WTC11 (cell line): ENCODE results near the gene ABHD10. TPM values are rescaled to one million over a fixed set of nuclear protein-coding genes. Genes with fewer than 3 reads are reported as not detected.

Experiments used
- ATAC-seq: fragments of 200-7000 bp; cut with Tn5 transposase; 2 replicates; pipeline ENCODE4 v1.10.0; 2021; ENCODE audit warnings: mild to moderate bottlenecking, moderate library complexity
- CTCF ChIA-PET: fragments of 300-600 bp; sonication (Branson Sonifier 250); formaldehyde crosslinking; loops from one replicate; lab custom pipeline; 2021; ENCODE audit warnings: antibody characterized with exemption; lab: Charles Lee
- POLR2A ChIA-PET: fragments of 350-600 bp; sonication (Branson Sonifier 250); formaldehyde crosslinking; loops from one replicate; lab custom pipeline; 2021; ENCODE audit warnings: antibody characterized with exemption; lab: Charles Lee
- DNase-seq: peaks from one replicate; pipeline ENCODE4 v3.0.0; 2021; ENCODE audit warnings: low spot score
- H3K27ac Mint-ChIP-seq: 2 replicates; pipeline ENCODE4 v1.8.0; 2021; ENCODE audit warnings: mixed read lengths
- H3K27me3 Mint-ChIP-seq: 2 replicates; pipeline ENCODE4 v1.8.0; 2021; ENCODE audit warnings: low read depth, mild to moderate bottlenecking, moderate library complexity, mixed read lengths
- H3K36me3 Mint-ChIP-seq: 2 replicates; pipeline ENCODE4 v1.8.0; 2021; ENCODE audit warnings: mixed read lengths
- H3K4me1 Mint-ChIP-seq: 2 replicates; pipeline ENCODE4 v1.8.0; 2022; ENCODE audit warnings: mixed read lengths
- H3K4me3 Mint-ChIP-seq: 2 replicates; pipeline ENCODE4 v1.8.0; 2021; ENCODE audit warnings: mild to moderate bottlenecking, moderate library complexity, mixed read lengths
- H3K9me3 Mint-ChIP-seq: 2 replicates; pipeline ENCODE4 v1.8.0; 2021; ENCODE audit warnings: mixed read lengths
- ATF3 ChIP-seq: sonication (generic); formaldehyde crosslinking; conservative IDR thresholded peaks from 2 replicates; pipeline ENCODE4 v1.8.1; 2022; ENCODE audit warnings: mild to moderate bottlenecking, missing genetic modification reagents
- CBFB ChIP-seq: sonication (generic); formaldehyde crosslinking; IDR thresholded peaks from 2 replicates; pipeline ENCODE4 v1.8.1; 2022; ENCODE audit warnings: mild to moderate bottlenecking, low read depth, missing genetic modification reagents
- ELF4 ChIP-seq: sonication (generic); formaldehyde crosslinking; IDR thresholded peaks from 2 replicates; pipeline ENCODE4 v1.8.1; 2022; ENCODE audit warnings: low read depth, mild to moderate bottlenecking, moderate library complexity, missing genetic modification reagents
- ETV6 ChIP-seq: sonication (generic); formaldehyde crosslinking; IDR thresholded peaks from 2 replicates; pipeline ENCODE4 v1.8.1; 2022; ENCODE audit warnings: mild to moderate bottlenecking, missing genetic modification reagents
- GABPB1 ChIP-seq: sonication (generic); formaldehyde crosslinking; IDR thresholded peaks from 2 replicates; pipeline ENCODE4 v1.8.1; 2023; ENCODE audit warnings: mild to moderate bottlenecking, missing genetic modification reagents
- HMGXB4 ChIP-seq: sonication (generic); formaldehyde crosslinking; IDR thresholded peaks from 2 replicates; pipeline ENCODE4 v1.8.1; 2023; ENCODE audit warnings: mild to moderate bottlenecking, moderate library complexity, missing genetic modification reagents
- IRF1 ChIP-seq: sonication (generic); formaldehyde crosslinking; IDR thresholded peaks from 2 replicates; pipeline ENCODE4 v1.8.0; 2023; ENCODE audit warnings: missing genetic modification reagents
- JUN ChIP-seq: sonication (generic); formaldehyde crosslinking; IDR thresholded peaks from 2 replicates; pipeline ENCODE4 v1.8.0; 2023; ENCODE audit warnings: mild to moderate bottlenecking, missing genetic modification reagents
- KAT7 ChIP-seq: sonication (generic); formaldehyde crosslinking; IDR thresholded peaks from 2 replicates; pipeline ENCODE4 v1.8.1; 2023; ENCODE audit warnings: missing genetic modification reagents, mild to moderate bottlenecking, borderline replicate concordance
- NFE2L1 ChIP-seq: sonication (generic); formaldehyde crosslinking; IDR thresholded peaks from 2 replicates; pipeline ENCODE4 v1.8.1; 2023; ENCODE audit warnings: missing genetic modification reagents
- RORB ChIP-seq: fragments of 250-450 bp; sonication (Bioruptor Pico); IDR thresholded peaks from 2 replicates; pipeline ENCODE4 v1.9.0; 2021; ENCODE audit warnings: mild to moderate bottlenecking
- SOX15 ChIP-seq: fragments of 250-450 bp; sonication (Bioruptor Pico); IDR thresholded peaks from 2 replicates; pipeline ENCODE4 v1.9.0; 2021; ENCODE audit warnings: mild to moderate bottlenecking
- TEAD4 ChIP-seq: sonication (generic); formaldehyde crosslinking; IDR thresholded peaks from 2 replicates; pipeline ENCODE4 v1.8.0; 2022; ENCODE audit warnings: mild to moderate bottlenecking, missing genetic modification reagents
- ZNF263 ChIP-seq: sonication (generic); formaldehyde crosslinking; IDR thresholded peaks from 2 replicates; pipeline ENCODE4 v1.8.1; 2022; ENCODE audit warnings: low read depth, mild to moderate bottlenecking, moderate library complexity, missing genetic modification reagents
- total RNA-seq: library from RNA; stranded (reverse); gene quantifications from 3 replicates; pipeline ENCODE4 v1.2.3, GENCODE V29; 2021
- TF ChIP-seq, protein P1 (sequence below): sonication (generic); formaldehyde crosslinking; IDR thresholded peaks from 2 replicates; pipeline ENCODE4 v1.8.1; 2023; ENCODE audit warnings: mild to moderate bottlenecking, missing genetic modification reagents
- TF ChIP-seq, protein P2 (sequence below): fragments of 250-450 bp; sonication (Bioruptor Pico); IDR thresholded peaks from 2 replicates; pipeline ENCODE4 v2.1.2; 2022; ENCODE audit warnings: mild to moderate bottlenecking, moderate library complexity
- TF ChIP-seq, protein P3 (sequence below): sonication (generic); formaldehyde crosslinking; IDR thresholded peaks from 2 replicates; pipeline ENCODE4 v1.8.1; 2023; ENCODE audit warnings: mild to moderate bottlenecking, missing genetic modification reagents
- TF ChIP-seq, protein P4 (sequence below): sonication (generic); formaldehyde crosslinking; IDR thresholded peaks from 2 replicates; pipeline ENCODE4 v1.8.0; 2022; ENCODE audit warnings: mild to moderate bottlenecking, missing genetic modification reagents

ABHD10 gene
- total RNA-seq, 1 experiment from 2014 or later = 27.6 TPM

- Mint-ChIP-seq H3K4me1 (no peaks in the 10 kb centered on the region), H3K36me3 (peaks cover 3% of the 10 kb centered on the region; the same call in 1 of the 2 replicates), H3K27me3 (peaks cover 18% of the 10 kb centered on the region), H3K4me3 (no peak overlapping the region), H3K9me3 (no peaks in the 10 kb centered on the region), H3K27ac (no peak overlapping the region)
- CTCF ChIA-PET = interaction anchor here (0.7 to 1.8 kb wide), 3 partner anchors 8 to 292 kb away, joined by 3 to 5 read pairs (median 3); no protein-coding TSS in a partner anchor
- DNase-seq (no peak), ATAC-seq (no peak)
- POLR2A ChIA-PET = interaction anchor here (2.0 kb wide), 1 partner anchor 8 kb away, joined by 7 read pairs; the partner anchor contains the start of gene TAGLN3
- TF ChIP-seq ELF4 (no peak), ZNF263 (CRISPR knock-in tag) (no peak), TEAD4 (CRISPR knock-in tag) (no peak), RORB (no peak)
Measured at GRCh38 chr3:112007633-112008032, 28.8 kb downstream of the ABHD10 start.

DNA sequence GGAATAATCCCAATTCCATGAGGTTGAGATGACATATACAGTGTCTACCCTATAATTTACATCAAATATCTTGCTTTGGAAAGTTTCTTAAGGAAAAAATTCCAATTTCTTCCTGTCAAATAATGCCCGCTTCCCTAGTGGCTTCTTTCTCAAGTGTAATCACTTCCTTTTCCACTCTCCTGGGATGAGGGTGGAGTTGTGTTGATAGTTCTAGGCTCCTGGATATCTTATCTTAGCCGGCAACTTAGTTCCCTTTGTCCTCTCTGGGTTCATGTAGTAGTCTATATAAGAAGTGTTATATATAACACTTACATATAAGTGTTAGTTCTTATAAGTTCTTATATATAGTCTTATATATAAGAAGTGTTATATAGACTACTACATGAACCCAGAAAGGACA is 30.8 kb downstream of the ABHD10 start:
- H3K27me3 Mint-ChIP-seq = no peaks in the 10 kb centered on the region

DNA sequence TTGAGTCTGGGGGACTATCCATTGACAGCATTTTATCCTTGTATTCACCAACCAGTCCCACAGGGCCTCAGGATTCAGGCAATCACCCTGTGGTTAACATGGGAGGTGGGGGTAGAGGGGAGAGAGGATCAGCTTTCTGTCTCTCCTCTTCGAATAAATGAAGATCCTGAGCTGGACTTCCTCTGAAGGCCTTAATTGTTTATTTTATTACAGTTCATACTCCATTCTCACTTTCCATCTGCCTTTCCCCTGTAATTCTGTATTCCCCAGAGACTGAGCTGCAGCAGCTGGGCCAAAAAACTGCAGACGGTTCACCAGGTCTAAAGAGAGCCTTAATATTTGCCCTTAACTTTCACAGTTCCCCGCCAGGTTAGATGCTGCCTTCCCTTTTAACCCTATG is 31.8 kb downstream of the ABHD10 start:
- POLR2A ChIA-PET = no interaction called here
- Mint-ChIP-seq H3K9me3 (no peaks in the 10 kb centered on the region), H3K36me3 (no peaks in the 10 kb centered on the region), H3K27ac (no peak overlapping the region), H3K4me3 (no peak overlapping the region), H3K27me3 (no peaks in the 10 kb centered on the region), H3K4me1 (peaks cover 9% of the 10 kb centered on the region; the same call in 1 of the 2 replicates)
- DNase-seq (no peak), ATAC-seq (no peak)
- TF ChIP-seq GABPB1 (CRISPR knock-in tag) (no peak), IRF1 (CRISPR knock-in tag) (no peak), CBFB (CRISPR knock-in tag) (no peak), ATF3 (CRISPR knock-in tag) (no peak), SOX15 (CRISPR knock-in tag) (no peak), JUN (CRISPR knock-in tag) (no peak), ETV6 (CRISPR knock-in tag) (no peak), NFE2L1 (CRISPR knock-in tag) (no peak), KAT7 (CRISPR knock-in tag) (no peak)
- TF ChIP-seq, protein P1, sequence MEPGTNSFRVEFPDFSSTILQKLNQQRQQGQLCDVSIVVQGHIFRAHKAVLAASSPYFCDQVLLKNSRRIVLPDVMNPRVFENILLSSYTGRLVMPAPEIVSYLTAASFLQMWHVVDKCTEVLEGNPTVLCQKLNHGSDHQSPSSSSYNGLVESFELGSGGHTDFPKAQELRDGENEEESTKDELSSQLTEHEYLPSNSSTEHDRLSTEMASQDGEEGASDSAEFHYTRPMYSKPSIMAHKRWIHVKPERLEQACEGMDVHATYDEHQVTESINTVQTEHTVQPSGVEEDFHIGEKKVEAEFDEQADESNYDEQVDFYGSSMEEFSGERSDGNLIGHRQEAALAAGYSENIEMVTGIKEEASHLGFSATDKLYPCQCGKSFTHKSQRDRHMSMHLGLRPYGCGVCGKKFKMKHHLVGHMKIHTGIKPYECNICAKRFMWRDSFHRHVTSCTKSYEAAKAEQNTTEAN = no peak
- TF ChIP-seq, protein P2, sequence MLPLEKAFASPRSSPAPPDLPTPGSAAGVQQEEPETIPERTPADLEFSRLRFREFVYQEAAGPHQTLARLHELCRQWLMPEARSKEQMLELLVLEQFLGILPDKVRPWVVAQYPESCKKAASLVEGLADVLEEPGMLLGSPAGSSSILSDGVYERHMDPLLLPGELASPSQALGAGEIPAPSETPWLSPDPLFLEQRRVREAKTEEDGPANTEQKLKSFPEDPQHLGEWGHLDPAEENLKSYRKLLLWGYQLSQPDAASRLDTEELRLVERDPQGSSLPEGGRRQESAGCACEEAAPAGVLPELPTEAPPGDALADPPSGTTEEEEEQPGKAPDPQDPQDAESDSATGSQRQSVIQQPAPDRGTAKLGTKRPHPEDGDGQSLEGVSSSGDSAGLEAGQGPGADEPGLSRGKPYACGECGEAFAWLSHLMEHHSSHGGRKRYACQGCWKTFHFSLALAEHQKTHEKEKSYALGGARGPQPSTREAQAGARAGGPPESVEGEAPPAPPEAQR (CRISPR knock-in tag) = no peak
- TF ChIP-seq, protein P3, sequence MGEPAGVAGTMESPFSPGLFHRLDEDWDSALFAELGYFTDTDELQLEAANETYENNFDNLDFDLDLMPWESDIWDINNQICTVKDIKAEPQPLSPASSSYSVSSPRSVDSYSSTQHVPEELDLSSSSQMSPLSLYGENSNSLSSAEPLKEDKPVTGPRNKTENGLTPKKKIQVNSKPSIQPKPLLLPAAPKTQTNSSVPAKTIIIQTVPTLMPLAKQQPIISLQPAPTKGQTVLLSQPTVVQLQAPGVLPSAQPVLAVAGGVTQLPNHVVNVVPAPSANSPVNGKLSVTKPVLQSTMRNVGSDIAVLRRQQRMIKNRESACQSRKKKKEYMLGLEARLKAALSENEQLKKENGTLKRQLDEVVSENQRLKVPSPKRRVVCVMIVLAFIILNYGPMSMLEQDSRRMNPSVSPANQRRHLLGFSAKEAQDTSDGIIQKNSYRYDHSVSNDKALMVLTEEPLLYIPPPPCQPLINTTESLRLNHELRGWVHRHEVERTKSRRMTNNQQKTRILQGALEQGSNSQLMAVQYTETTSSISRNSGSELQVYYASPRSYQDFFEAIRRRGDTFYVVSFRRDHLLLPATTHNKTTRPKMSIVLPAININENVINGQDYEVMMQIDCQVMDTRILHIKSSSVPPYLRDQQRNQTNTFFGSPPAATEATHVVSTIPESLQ (CRISPR knock-in tag) = no peak
- TF ChIP-seq, protein P4, sequence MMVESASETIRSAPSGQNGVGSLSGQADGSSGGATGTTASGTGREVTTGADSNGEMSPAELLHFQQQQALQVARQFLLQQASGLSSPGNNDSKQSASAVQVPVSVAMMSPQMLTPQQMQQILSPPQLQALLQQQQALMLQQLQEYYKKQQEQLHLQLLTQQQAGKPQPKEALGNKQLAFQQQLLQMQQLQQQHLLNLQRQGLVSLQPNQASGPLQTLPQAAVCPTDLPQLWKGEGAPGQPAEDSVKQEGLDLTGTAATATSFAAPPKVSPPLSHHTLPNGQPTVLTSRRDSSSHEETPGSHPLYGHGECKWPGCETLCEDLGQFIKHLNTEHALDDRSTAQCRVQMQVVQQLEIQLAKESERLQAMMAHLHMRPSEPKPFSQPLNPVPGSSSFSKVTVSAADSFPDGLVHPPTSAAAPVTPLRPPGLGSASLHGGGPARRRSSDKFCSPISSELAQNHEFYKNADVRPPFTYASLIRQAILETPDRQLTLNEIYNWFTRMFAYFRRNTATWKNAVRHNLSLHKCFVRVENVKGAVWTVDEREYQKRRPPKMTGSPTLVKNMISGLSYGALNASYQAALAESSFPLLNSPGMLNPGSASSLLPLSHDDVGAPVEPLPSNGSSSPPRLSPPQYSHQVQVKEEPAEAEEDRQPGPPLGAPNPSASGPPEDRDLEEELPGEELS (CRISPR knock-in tag) = no peak
- CTCF ChIA-PET = no interaction called here

More for the DNA sequence above, 30.8 kb downstream of the ABHD10 start:
- DNase-seq (no peak), ATAC-seq (no peak)
- H3K4me3 Mint-ChIP-seq = no peak overlapping the region
- TF ChIP-seq NFE2L1 (CRISPR knock-in tag) (no peak), HMGXB4 (CRISPR knock-in tag) (no peak), IRF1 (CRISPR knock-in tag) (no peak)
- ChIA-PET CTCF (no interaction called here), POLR2A (no interaction called here)
- peaks cover 3% of the 10 kb centered on the region; the same call in 1 of the 2 replicates for H3K36me3 Mint-ChIP-seq
- H3K4me1 Mint-ChIP-seq = peaks cover 9% of the 10 kb centered on the region; the same call in 1 of the 2 replicates
- H3K9me3 Mint-ChIP-seq = no peaks in the 10 kb centered on the region
- no peak overlapping the region for H3K27ac Mint-ChIP-seq
